Panc1 (cell line): ENCODE data around the gene SKIC8.

Experiments
- CTCF ChIP-seq: fragments of 450-650 bp; IDR thresholded peaks from 2 replicates; pipeline ENCODE4 v1.5.1; 2017; ENCODE audit warnings: mild to moderate bottlenecking
- SIN3A ChIP-seq: IDR thresholded peaks from 2 replicates; pipeline ENCODE4 v1.6.1; 2012; ENCODE audit warnings: low read depth, mild to moderate bottlenecking, low read length, moderate library complexity, borderline replicate concordance; ENCODE audit not compliant: insufficient read depth

GRCh38 chr15:78312536-78312935 lies 13.1 kb upstream of the SKIC8 start:
- TF ChIP-seq SIN3A (no peak), CTCF (no peak)
